CD4-positive, alpha-beta T cell (primary cell): ENCODE measurements around the gene CYTH4. TPM values are rescaled to one million over a fixed set of nuclear protein-coding genes. Genes with fewer than 3 reads are reported as not detected.

ENCODE experiments used
- ATAC-seq: fragments of 200-7000 bp; cut with Tn5 transposase; one replicate; pipeline ENCODE4 v1.10.0; 2022; ENCODE audit warnings: mild to moderate bottlenecking; ENCODE audit not compliant: poor library complexity
- CTCF ChIA-PET: fragments of 350-600 bp; sonication (Branson Sonifier 250); formaldehyde crosslinking; loops from one replicate; lab custom pipeline; 2021; ENCODE audit warnings: antibody characterized with exemption, inconsistent platforms; lab: Charles Lee
- POLR2A ChIA-PET: fragments of 350-600 bp; sonication (Branson Sonifier 250); formaldehyde crosslinking; loops from one replicate; lab custom pipeline; 2021; ENCODE audit warnings: antibody characterized with exemption, inconsistent platforms; lab: Charles Lee
- DNase-seq, 14 experiments: peaks; one replicate each; pipeline ENCODE4 v3.0.0-alpha.2; 2013 to 2020; ENCODE audit warnings: mixed read lengths in 2 of 14
- H3K27ac ChIP-seq, 2 donors: one replicate each; pipeline versions ENCODE4 v1.5.1 to v1.7.0; 2013; ENCODE audit warnings: low read length in 2 of 2, low read depth in 1 of 2, mild to moderate bottlenecking in 1 of 2
- H3K27me3 ChIP-seq, 2 experiments: 1 replicate in 1 of 2; 2 replicates in 1 of 2; pipeline versions ENCODE4 v1.6.1 to v1.7.0; 2013; ENCODE audit warnings: low read length in 2 of 2, control low read depth in 1 of 2, mild to moderate bottlenecking in 1 of 2, moderate library complexity in 1 of 2; ENCODE audit not compliant: insufficient read depth in 2 of 2, control insufficient read depth in 1 of 2
- H3K36me3 ChIP-seq: one replicate; pipeline ENCODE4 v1.6.1; 2013; ENCODE audit warnings: low read length, control low read depth; ENCODE audit not compliant: insufficient read depth
- H3K4me1 ChIP-seq: one replicate; pipeline ENCODE4 v1.6.1; 2013; ENCODE audit warnings: low read length, control low read depth; ENCODE audit not compliant: insufficient read depth
- H3K4me3 ChIP-seq: one replicate; pipeline ENCODE4 v1.5.1; 2013; ENCODE audit warnings: mild to moderate bottlenecking, low read length, moderate library complexity
- H3K9me3 ChIP-seq, 2 experiments: 1 replicate in 1 of 2; 2 replicates in 1 of 2; pipeline versions ENCODE4 v1.6.1 to v1.7.0; 2013; ENCODE audit warnings: low read length in 2 of 2, mild to moderate bottlenecking in 2 of 2, control low read depth in 1 of 2, moderate library complexity in 1 of 2; ENCODE audit not compliant: control insufficient read depth in 1 of 2, insufficient read depth in 1 of 2
- H3K27ac Mint-ChIP-seq: one replicate; pipeline ENCODE4 v1.8.0; 2020; ENCODE audit warnings: mixed read lengths
- H3K27me3 Mint-ChIP-seq: one replicate; pipeline ENCODE4 v1.8.0; 2021; ENCODE audit warnings: mixed read lengths
- H3K36me3 Mint-ChIP-seq: one replicate; pipeline ENCODE4 v1.8.0; 2021; ENCODE audit warnings: low read depth, mixed read lengths
- H3K4me1 Mint-ChIP-seq: one replicate; pipeline ENCODE4 v1.8.0; 2021; ENCODE audit warnings: low read depth, mixed read lengths
- H3K4me3 Mint-ChIP-seq: one replicate; pipeline ENCODE4 v1.8.0; 2020; ENCODE audit warnings: mild to moderate bottlenecking, mixed read lengths
- H3K9me3 Mint-ChIP-seq: one replicate; pipeline ENCODE4 v1.8.0; 2020; ENCODE audit warnings: mixed read lengths
- CTCF ChIP-seq: fragments of 200-600 bp; IDR thresholded peaks from one replicate; pipeline ENCODE4 v1.8.0; 2022; ENCODE audit warnings: antibody characterized with exemption, mild to moderate bottlenecking
- intact Hi-C, 2 experiments: fragments of 100-400 bp; cut with DNase I in 1 of 2; cut with micrococcal nuclease in 1 of 2; formaldehyde crosslinking; loops; one replicate each; pipeline versions ENCODE4 v1.15.1 to v1.9.0; 2023 to 2025; cut with DNase I, micrococcal nuclease
- total RNA-seq, 174 experiments: library from RNA in 2 of 174; stranded (reverse) in 2 of 174; gene quantifications; one replicate each; pipeline ENCODE4 v1.2.3 and lab custom pipeline; 2021 to 2026

Gene CYTH4
- total RNA-seq, 2 experiments from 2014 or later, result 134 to 138 TPM

- no peaks in the 10 kb centered on the region for H3K9me3 ChIP-seq
- ChIA-PET CTCF (no interaction called here), POLR2A (no interaction called here)
- H3K4me3 Mint-ChIP-seq, result no peak overlapping the region
- DNase-seq (peak in 2 of 14 experiments; percentile 57 to 60), ATAC-seq (no peak)
- intact Hi-C loops, result no loop called here
- no peak for TF ChIP-seq CTCF
- no peaks in the 10 kb centered on the region for H3K9me3 Mint-ChIP-seq
- H3K4me1 ChIP-seq, result peaks cover 25% of the 10 kb centered on the region
- no peaks in the 10 kb centered on the region for H3K27me3 ChIP-seq
- no peak overlapping the region for H3K27ac ChIP-seq
- H3K36me3 Mint-ChIP-seq, result no peaks in the 10 kb centered on the region
- no peaks in the 10 kb centered on the region for H3K27me3 Mint-ChIP-seq
- peaks cover 35% of the 10 kb centered on the region for H3K4me1 Mint-ChIP-seq
- H3K27ac Mint-ChIP-seq, result no peak overlapping the region
- H3K4me3 ChIP-seq, result no peak overlapping the region
- H3K36me3 ChIP-seq, result no peaks in the 10 kb centered on the region
Measured at GRCh38 chr22:37274380-37274862, 7.9 kb upstream of the CYTH4 start.

GRCh38 chr22:37275134-37275533 is 7.2 kb upstream of the CYTH4 start:
- no peak for TF ChIP-seq CTCF
- Mint-ChIP-seq H3K27me3 (no peaks in the 10 kb centered on the region), H3K27ac (no peak overlapping the region), H3K4me1 (peaks cover 28% of the 10 kb centered on the region), H3K4me3 (no peak overlapping the region), H3K36me3 (no peaks in the 10 kb centered on the region), H3K9me3 (no peaks in the 10 kb centered on the region)
- Histone ChIP-seq H3K27ac (no peak overlapping the region), H3K4me3 (no peak overlapping the region), H3K9me3 (no peaks in the 10 kb centered on the region), H3K4me1 (peaks cover 22% of the 10 kb centered on the region), H3K27me3 (no peaks in the 10 kb centered on the region), H3K36me3 (no peaks in the 10 kb centered on the region)
- ATAC-seq (no peak), DNase-seq (no peak)
- ChIA-PET POLR2A (no interaction called here), CTCF (no interaction called here)
- intact Hi-C loops, result no loop called here

- Mint-ChIP-seq H3K4me1 (peaks cover 23% of the 10 kb centered on the region), H3K27me3 (no peaks in the 10 kb centered on the region), H3K27ac (no peak overlapping the region), H3K9me3 (no peaks in the 10 kb centered on the region), H3K4me3 (no peak overlapping the region), H3K36me3 (no peaks in the 10 kb centered on the region)
- ATAC-seq, result peak; percentile 58
- DNase-seq, result no peak
- Histone ChIP-seq H3K4me1 (peaks cover 22% of the 10 kb centered on the region), H3K36me3 (no peaks in the 10 kb centered on the region), H3K9me3 (no peaks in the 10 kb centered on the region), H3K4me3 (no peak overlapping the region), H3K27ac (no peak overlapping the region), H3K27me3 (no peaks in the 10 kb centered on the region)
- TF ChIP-seq CTCF, result no peak
- POLR2A ChIA-PET, result interaction anchor here (0.8 kb wide), 1 partner anchor 11 kb away, joined by 3 read pairs; no protein-coding TSS in a partner anchor
- CTCF ChIA-PET, result no interaction called here
- intact Hi-C loops, result no loop called here
Measured at GRCh38 chr22:37275622-37276021, 6.7 kb upstream of the CYTH4 start.
